Measurements from ENCODE around the gene PMPCA. TPM values are rescaled to one million over a fixed set of nuclear protein-coding genes. Genes with fewer than 3 reads are reported as not detected.

The PMPCA gene
- total and polyA plus RNA-seq, 2 of the 13 experiments (the other 11 are each of a cell fraction or from before 2014, with no cell fraction given), result 70.2 to 88.4 TPM

- no peak for TF ChIP-seq NCOA5 (CRISPR knock-in tag; IDR thresholded peaks at IDR 0.05)
- TF ChIP-seq ZNF276 (CRISPR knock-in tag; IDR thresholded peaks at IDR 0.05; ENCODE audit: low read depth), result no peak
- TF ChIP-seq SRY (CRISPR knock-in tag; IDR thresholded peaks at IDR 0.05), result no peak; the same call in 1 of the 2 replicates
- TF ChIP-seq EED (CRISPR knock-in tag; IDR thresholded peaks at IDR 0.05), result no peak; the same call in 1 of the 2 replicates
- TF ChIP-seq ZNF552 (CRISPR knock-in tag; IDR thresholded peaks at IDR 0.05; ENCODE audit: borderline replicate concordance), result no peak
- peak; percentile 95 for TF ChIP-seq ZBTB2 (CRISPR knock-in tag; IDR thresholded peaks at IDR 0.05; ENCODE audit: low read depth)
- TF ChIP-seq DZIP1 (CRISPR knock-in tag; IDR thresholded peaks at IDR 0.05), result no peak
- TF ChIP-seq, protein P1, sequence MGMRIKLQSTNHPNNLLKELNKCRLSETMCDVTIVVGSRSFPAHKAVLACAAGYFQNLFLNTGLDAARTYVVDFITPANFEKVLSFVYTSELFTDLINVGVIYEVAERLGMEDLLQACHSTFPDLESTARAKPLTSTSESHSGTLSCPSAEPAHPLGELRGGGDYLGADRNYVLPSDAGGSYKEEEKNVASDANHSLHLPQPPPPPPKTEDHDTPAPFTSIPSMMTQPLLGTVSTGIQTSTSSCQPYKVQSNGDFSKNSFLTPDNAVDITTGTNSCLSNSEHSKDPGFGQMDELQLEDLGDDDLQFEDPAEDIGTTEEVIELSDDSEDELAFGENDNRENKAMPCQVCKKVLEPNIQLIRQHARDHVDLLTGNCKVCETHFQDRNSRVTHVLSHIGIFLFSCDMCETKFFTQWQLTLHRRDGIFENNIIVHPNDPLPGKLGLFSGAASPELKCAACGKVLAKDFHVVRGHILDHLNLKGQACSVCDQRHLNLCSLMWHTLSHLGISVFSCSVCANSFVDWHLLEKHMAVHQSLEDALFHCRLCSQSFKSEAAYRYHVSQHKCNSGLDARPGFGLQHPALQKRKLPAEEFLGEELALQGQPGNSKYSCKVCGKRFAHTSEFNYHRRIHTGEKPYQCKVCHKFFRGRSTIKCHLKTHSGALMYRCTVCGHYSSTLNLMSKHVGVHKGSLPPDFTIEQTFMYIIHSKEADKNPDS (CRISPR knock-in tag; IDR thresholded peaks at IDR 0.05), result no peak
- 0 out of 2 replicates have a peak, but pooled peaks have one; percentile 44 for TF ChIP-seq CREBL2 (CRISPR knock-in tag; IDR thresholded peaks at IDR 0.05; ENCODE audit: borderline replicate concordance)
- no peak for TF ChIP-seq HOXA5 (CRISPR knock-in tag; IDR thresholded peaks at IDR 0.05)
- TF ChIP-seq KDM6A (CRISPR knock-in tag; IDR thresholded peaks at IDR 0.05; ENCODE audit: low read depth), result no peak
- TF ChIP-seq ZFP62 (CRISPR knock-in tag; IDR thresholded peaks at IDR 0.05), result no peak
- TF ChIP-seq, protein P2, sequence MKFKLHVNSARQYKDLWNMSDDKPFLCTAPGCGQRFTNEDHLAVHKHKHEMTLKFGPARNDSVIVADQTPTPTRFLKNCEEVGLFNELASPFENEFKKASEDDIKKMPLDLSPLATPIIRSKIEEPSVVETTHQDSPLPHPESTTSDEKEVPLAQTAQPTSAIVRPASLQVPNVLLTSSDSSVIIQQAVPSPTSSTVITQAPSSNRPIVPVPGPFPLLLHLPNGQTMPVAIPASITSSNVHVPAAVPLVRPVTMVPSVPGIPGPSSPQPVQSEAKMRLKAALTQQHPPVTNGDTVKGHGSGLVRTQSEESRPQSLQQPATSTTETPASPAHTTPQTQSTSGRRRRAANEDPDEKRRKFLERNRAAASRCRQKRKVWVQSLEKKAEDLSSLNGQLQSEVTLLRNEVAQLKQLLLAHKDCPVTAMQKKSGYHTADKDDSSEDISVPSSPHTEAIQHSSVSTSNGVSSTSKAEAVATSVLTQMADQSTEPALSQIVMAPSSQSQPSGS (CRISPR knock-in tag; IDR thresholded peaks at IDR 0.05), result peak; percentile 53; the same call in 1 of the 2 replicates
- peak; percentile 81 for TF ChIP-seq HOXD1 (CRISPR knock-in tag; IDR thresholded peaks at IDR 0.05)
These were observed at the start of gene PMPCA, which contains the start of gene ENTR1 (continued) for GRCh38 chr9:136410500-136411287.

All from HepG2 (cell line).